ENCODE results near the gene HCN2. TPM values are rescaled to one million over a fixed set of nuclear protein-coding genes. Genes with fewer than 3 reads are reported as not detected.

Gene HCN2
- total and polyA plus RNA-seq, 2 of the 13 experiments (the other 11 are each of a cell fraction or from before 2014, with no cell fraction given) = 0.01 TPM; not detected in 1

DNA sequence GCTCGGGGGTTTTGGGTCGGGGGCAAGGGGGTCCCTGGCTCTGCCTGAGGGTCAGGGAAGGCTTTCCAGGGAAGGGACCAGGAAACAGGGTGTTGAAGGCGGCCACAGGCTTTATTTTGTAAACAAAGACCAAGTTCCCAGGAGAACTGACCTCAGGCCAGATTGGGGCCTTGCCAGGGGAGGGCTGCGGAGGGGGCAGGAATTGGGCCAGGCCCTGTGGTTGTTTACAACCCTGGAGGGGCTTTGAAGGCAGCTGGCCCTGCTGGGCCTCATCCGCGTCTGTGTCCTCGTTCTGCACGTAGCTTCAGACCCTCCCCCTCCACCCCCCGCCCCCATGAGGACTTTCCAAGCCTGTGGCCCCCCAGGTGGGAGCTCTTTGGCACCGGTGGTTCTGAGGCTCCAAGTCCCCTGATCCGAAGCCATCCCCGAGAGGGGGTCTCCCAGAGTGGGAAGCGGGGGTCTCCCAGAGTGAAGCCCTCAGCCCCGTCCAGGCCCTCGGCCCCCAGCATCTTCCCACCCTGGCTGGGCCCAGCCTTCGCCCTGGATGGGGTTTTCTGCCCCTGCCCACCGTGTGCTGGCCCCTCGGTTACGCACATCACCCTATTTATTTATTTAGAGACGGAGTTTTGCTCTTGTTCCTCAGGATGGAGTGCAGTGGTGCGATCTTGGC lies 30.8 kb upstream of the HCN2 start (continued):
- TF ChIP-seq, protein P1, sequence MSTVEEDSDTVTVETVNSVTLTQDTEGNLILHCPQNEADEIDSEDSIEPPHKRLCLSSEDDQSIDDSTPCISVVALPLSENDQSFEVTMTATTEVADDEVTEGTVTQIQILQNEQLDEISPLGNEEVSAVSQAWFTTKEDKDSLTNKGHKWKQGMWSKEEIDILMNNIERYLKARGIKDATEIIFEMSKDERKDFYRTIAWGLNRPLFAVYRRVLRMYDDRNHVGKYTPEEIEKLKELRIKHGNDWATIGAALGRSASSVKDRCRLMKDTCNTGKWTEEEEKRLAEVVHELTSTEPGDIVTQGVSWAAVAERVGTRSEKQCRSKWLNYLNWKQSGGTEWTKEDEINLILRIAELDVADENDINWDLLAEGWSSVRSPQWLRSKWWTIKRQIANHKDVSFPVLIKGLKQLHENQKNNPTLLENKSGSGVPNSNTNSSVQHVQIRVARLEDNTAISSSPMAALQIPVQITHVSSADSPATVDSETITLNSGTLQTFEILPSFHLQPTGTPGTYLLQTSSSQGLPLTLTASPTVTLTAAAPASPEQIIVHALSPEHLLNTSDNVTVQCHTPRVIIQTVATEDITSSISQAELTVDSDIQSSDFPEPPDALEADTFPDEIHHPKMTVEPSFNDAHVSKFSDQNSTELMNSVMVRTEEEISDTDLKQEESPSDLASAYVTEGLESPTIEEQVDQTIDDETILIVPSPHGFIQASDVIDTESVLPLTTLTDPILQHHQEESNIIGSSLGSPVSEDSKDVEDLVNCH (CRISPR knock-in tag; IDR thresholded peaks at IDR 0.05) = no peak
- TF ChIP-seq CBX1 (IDR thresholded peaks at IDR 0.05; ENCODE audit: low read depth) = no peak
- TF ChIP-seq HHEX (CRISPR knock-in tag; IDR thresholded peaks at IDR 0.05) = no peak
- peak; percentile 80; the same call in 1 of the 2 replicates for TF ChIP-seq FOXK1 (CRISPR knock-in tag; IDR thresholded peaks at IDR 0.05; ENCODE audit: borderline replicate concordance, low read depth)
- no peak for TF ChIP-seq FOXP1 (IDR thresholded peaks at IDR 0.05)
- peak; percentile 94 for TF ChIP-seq FOXP1 (CRISPR knock-in tag; IDR thresholded peaks at IDR 0.05)
- peak; percentile 83 for TF ChIP-seq PITX1 (CRISPR knock-in tag; IDR thresholded peaks at IDR 0.05)
- TF ChIP-seq KAT8 (CRISPR knock-in tag; IDR thresholded peaks at IDR 0.05) = 0 out of 2 replicates have a peak, but pooled peaks have one; percentile 40
- no peak for TF ChIP-seq ZNF383 (CRISPR knock-in tag; IDR thresholded peaks at IDR 0.05; ENCODE audit: borderline replicate concordance)
- TF ChIP-seq, protein P2, sequence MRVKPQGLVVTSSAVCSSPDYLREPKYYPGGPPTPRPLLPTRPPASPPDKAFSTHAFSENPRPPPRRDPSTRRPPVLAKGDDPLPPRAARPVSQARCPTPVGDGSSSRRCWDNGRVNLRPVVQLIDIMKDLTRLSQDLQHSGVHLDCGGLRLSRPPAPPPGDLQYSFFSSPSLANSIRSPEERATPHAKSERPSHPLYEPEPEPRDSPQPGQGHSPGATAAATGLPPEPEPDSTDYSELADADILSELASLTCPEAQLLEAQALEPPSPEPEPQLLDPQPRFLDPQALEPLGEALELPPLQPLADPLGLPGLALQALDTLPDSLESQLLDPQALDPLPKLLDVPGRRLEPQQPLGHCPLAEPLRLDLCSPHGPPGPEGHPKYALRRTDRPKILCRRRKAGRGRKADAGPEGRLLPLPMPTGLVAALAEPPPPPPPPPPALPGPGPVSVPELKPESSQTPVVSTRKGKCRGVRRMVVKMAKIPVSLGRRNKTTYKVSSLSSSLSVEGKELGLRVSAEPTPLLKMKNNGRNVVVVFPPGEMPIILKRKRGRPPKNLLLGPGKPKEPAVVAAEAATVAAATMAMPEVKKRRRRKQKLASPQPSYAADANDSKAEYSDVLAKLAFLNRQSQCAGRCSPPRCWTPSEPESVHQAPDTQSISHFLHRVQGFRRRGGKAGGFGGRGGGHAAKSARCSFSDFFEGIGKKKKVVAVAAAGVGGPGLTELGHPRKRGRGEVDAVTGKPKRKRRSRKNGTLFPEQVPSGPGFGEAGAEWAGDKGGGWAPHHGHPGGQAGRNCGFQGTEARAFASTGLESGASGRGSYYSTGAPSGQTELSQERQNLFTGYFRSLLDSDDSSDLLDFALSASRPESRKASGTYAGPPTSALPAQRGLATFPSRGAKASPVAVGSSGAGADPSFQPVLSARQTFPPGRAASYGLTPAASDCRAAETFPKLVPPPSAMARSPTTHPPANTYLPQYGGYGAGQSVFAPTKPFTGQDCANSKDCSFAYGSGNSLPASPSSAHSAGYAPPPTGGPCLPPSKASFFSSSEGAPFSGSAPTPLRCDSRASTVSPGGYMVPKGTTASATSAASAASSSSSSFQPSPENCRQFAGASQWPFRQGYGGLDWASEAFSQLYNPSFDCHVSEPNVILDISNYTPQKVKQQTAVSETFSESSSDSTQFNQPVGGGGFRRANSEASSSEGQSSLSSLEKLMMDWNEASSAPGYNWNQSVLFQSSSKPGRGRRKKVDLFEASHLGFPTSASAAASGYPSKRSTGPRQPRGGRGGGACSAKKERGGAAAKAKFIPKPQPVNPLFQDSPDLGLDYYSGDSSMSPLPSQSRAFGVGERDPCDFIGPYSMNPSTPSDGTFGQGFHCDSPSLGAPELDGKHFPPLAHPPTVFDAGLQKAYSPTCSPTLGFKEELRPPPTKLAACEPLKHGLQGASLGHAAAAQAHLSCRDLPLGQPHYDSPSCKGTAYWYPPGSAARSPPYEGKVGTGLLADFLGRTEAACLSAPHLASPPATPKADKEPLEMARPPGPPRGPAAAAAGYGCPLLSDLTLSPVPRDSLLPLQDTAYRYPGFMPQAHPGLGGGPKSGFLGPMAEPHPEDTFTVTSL (CRISPR knock-in tag; IDR thresholded peaks at IDR 0.05; ENCODE audit: borderline replicate concordance) = no peak
- TF ChIP-seq ZNF24 (IDR thresholded peaks at IDR 0.05) = no peak
- TF ChIP-seq, protein P3, sequence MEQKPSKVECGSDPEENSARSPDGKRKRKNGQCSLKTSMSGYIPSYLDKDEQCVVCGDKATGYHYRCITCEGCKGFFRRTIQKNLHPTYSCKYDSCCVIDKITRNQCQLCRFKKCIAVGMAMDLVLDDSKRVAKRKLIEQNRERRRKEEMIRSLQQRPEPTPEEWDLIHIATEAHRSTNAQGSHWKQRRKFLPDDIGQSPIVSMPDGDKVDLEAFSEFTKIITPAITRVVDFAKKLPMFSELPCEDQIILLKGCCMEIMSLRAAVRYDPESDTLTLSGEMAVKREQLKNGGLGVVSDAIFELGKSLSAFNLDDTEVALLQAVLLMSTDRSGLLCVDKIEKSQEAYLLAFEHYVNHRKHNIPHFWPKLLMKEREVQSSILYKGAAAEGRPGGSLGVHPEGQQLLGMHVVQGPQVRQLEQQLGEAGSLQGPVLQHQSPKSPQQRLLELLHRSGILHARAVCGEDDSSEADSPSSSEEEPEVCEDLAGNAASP (CRISPR knock-in tag; IDR thresholded peaks at IDR 0.05; ENCODE audit: borderline replicate concordance) = 0 out of 2 replicates have a peak, but pooled peaks have one; percentile 23
- TF ChIP-seq, protein P4, sequence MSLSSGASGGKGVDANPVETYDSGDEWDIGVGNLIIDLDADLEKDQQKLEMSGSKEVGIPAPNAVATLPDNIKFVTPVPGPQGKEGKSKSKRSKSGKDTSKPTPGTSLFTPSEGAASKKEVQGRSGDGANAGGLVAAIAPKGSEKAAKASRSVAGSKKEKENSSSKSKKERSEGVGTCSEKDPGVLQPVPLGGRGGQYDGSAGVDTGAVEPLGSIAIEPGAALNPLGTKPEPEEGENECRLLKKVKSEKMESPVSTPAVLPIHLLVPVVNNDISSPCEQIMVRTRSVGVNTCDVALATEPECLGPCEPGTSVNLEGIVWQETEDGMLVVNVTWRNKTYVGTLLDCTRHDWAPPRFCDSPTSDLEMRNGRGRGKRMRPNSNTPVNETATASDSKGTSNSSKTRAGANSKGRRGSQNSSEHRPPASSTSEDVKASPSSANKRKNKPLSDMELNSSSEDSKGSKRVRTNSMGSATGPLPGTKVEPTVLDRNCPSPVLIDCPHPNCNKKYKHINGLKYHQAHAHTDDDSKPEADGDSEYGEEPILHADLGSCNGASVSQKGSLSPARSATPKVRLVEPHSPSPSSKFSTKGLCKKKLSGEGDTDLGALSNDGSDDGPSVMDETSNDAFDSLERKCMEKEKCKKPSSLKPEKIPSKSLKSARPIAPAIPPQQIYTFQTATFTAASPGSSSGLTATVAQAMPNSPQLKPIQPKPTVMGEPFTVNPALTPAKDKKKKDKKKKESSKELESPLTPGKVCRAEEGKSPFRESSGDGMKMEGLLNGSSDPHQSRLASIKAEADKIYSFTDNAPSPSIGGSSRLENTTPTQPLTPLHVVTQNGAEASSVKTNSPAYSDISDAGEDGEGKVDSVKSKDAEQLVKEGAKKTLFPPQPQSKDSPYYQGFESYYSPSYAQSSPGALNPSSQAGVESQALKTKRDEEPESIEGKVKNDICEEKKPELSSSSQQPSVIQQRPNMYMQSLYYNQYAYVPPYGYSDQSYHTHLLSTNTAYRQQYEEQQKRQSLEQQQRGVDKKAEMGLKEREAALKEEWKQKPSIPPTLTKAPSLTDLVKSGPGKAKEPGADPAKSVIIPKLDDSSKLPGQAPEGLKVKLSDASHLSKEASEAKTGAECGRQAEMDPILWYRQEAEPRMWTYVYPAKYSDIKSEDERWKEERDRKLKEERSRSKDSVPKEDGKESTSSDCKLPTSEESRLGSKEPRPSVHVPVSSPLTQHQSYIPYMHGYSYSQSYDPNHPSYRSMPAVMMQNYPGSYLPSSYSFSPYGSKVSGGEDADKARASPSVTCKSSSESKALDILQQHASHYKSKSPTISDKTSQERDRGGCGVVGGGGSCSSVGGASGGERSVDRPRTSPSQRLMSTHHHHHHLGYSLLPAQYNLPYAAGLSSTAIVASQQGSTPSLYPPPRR (CRISPR knock-in tag; IDR thresholded peaks at IDR 0.05; ENCODE audit: borderline replicate concordance) = peak; percentile 61; the same call in 1 of the 2 replicates
- TF ChIP-seq, protein P5, sequence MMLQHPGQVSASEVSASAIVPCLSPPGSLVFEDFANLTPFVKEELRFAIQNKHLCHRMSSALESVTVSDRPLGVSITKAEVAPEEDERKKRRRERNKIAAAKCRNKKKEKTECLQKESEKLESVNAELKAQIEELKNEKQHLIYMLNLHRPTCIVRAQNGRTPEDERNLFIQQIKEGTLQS (CRISPR knock-in tag; IDR thresholded peaks at IDR 0.05) = no peak
- no peak for TF ChIP-seq MLLT10 (CRISPR knock-in tag; IDR thresholded peaks at IDR 0.05)

Data from HepG2 (cell line).